ENCODE data around the gene NTMT1. TPM values are rescaled to one million over a fixed set of nuclear protein-coding genes. Genes with fewer than 3 reads are reported as not detected.
"Not testable (repeated sequence)": the region's sequence is repeated elsewhere in the genome, so short reads cannot be mapped to it uniquely, and the experiment has no call there.

NTMT1 gene
- 42.0 and 47.8 TPM in 2 replicates for total RNA-seq (2014; rRNA removed; shearing (Covaris generic))

GRCh38 chr9:129626079-129626624 lies at the start of gene NTMT1:
Gene NTMT1 (plus strand): TSS chr9:129626163. CDS start chr9:129632704, 6,541 bp downstream.
- peak; percentile 71 for DNase-seq (ENCODE audit: low spot score)

DNA sequence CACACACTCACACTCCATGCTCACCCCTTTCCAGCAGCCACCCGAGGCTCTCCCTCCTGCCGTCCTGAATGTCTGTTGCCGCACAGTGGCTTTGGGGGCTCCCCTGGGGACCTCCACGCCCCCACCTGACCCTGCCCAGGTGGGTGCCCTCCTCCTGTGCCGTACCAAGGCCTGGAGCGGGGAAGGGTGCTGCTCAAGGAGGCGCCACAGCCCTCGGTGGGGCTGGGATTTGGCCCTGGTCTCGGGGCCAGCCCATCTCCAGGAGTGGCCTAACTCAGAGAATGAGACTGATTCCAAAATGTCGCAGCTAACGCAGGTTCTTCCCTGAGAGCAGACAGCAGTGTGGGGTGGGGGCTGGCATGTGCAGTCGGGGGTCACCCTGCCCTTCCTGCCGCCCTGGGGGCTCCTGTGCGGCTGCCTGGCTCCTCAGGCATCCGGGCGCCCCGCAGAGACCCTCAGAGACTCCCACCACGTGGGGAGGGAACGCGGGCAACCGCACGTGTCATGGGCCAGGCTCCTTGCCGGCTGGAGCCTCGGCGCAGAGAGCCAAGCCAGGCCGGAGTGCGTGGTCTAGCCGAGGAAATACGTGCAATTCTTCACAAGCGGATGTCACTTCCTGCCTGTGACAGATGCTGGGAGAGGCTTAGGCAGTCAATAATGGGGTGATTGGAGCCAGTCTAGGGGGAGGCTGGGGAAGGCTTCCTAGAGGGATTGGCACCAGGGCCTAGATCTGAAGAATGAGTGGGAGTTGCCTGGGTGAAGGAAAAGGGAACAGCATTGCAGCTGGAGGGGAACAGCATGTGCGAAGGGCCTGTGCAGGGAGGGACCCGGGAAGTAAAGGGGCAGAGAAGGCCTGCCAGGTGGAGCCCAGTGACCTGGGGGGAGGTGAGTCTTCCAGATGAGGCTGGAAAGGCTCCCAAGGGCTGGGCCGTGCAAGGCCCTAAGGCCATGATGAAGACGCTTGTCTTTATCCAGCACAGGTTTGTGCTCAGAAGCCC lies 49.1 kb upstream of the NTMT1 start:
- no peak for DNase-seq (ENCODE audit: low spot score)

DNA sequence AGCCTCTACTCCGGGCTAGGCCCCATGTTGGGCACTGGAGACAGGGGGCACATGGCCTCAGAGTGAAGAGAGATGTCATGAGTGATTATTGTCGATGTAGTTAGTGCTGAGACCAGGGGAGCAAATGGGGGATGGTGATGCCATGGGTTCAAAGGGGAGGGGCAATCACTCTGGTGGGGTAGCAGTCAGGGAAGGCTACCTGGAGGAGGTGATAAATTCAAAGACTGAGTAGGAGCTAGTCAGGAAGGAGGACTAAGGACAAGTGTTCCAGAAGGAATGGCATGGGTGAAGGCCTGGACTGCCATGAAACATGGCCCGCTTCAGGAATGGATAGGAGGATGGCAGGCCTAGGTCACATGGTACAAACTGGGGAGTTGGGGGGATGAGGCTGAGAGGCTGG lies 46.7 kb upstream of the NTMT1 start:
- no peak for DNase-seq (ENCODE audit: low spot score)

DNA sequence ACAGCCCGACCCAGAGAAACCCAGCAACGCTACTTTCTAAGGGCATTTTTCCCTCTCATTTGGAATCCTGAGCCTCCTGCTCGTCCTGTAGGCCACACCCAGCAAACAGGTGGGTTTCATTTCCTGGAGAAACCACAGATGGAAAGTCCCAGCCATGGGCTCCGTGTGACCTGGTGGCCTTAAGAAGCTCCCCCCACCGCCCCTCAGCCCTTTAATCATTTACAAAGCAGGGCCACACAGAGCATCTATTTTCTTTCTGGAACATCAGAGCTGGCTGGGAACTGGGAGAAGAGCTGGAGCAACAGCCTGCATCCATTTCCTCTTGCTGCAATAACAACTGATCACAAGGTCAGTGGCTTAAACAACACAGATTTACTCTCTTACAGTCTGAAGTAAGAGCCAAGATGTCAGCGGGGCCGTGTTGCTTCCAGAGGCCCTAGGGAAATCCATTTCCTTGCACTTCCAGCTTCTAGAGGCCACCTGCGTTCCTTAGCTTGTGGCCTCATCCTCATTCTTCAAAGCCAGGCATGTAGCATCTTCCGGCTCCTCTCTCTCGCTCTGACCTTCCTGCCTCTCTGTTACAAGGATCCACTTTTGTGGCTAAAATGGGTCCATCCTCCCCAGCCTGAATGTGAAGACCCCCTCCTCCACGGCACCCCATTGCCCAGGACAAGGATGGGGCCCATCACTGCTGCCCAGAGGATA lies 45.6 kb upstream of the NTMT1 start:
- no peak for DNase-seq (ENCODE audit: low spot score)

GRCh38 chr9:129581505-129582189 lies 44.3 kb upstream of the NTMT1 start:
- DNase-seq (ENCODE audit: low spot score) = no peak

DNA sequence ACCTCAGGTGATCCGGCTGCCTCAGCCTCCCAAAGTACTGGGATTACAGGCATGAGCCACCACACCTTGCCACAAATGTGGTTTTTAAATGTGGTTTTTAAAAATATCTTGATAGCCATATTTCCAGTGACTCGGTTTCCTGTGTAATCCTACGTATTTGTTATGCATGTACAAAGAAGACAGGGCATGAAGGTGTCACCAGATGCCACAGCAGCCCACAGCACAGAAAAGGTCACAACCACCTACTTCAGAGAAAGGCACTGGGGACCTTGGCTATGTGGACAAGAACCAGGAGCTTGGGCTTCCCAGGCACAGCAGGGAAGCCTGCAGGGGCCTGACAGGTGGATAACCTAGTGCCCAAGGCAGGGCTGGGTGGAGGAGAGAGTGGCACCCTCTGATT lies 43.1 kb upstream of the NTMT1 start:
- no peak for DNase-seq (ENCODE audit: low spot score)

- no peak for DNase-seq (ENCODE audit: low spot score)
These were observed 42.5 kb upstream of the NTMT1 start for GRCh38 chr9:129583308-129584038.

- DNase-seq (ENCODE audit: low spot score) = peak; percentile 78
These were observed 41.8 kb upstream of the NTMT1 start for GRCh38 chr9:129584136-129584535.

DNA sequence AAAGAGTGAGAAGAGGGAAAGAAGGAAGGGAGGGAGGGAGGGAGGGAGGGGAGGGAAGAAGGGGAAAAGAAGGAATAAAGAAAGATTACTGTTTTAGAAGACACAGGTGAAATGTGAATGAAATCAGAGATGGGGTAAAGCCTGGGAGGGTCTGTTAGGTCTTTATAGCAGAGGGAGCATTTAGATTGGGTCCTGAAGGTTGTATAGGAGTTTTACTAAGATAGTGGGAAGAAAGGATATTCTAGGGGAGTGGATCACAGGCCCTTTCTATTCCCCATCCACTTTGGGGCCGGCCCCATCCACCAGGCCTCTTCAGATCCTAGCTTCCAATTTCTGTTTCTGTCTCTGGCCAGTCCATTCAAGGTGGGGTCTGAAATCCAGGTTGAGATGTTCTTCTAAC lies 40.6 kb upstream of the NTMT1 start:
- DNase-seq (ENCODE audit: low spot score) = no peak

GRCh38 chr9:129586245-129586644 lies 39.7 kb upstream of the NTMT1 start:
- no peak for DNase-seq (ENCODE audit: low spot score)

DNA sequence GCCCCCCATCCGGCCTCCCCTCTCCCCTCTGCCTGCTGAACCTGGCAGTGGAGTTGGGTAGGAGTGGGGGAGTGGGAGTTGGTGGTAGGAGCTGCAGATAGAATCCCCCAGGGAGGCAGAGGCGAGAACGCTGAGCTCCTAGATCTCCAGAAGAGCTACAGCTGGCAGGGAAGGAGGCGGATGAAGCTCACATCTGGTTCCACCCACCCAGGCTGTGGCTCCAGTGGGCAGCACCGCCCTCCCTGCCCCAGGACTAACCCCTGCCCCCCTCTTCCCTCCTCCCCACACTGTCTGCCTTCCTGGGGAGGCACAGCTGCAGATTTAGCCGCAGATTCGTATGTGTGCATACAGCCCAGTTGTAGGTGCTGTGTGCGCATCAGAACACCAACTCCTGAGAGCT lies 39.3 kb upstream of the NTMT1 start:
- no peak for DNase-seq (ENCODE audit: low spot score)

DNA sequence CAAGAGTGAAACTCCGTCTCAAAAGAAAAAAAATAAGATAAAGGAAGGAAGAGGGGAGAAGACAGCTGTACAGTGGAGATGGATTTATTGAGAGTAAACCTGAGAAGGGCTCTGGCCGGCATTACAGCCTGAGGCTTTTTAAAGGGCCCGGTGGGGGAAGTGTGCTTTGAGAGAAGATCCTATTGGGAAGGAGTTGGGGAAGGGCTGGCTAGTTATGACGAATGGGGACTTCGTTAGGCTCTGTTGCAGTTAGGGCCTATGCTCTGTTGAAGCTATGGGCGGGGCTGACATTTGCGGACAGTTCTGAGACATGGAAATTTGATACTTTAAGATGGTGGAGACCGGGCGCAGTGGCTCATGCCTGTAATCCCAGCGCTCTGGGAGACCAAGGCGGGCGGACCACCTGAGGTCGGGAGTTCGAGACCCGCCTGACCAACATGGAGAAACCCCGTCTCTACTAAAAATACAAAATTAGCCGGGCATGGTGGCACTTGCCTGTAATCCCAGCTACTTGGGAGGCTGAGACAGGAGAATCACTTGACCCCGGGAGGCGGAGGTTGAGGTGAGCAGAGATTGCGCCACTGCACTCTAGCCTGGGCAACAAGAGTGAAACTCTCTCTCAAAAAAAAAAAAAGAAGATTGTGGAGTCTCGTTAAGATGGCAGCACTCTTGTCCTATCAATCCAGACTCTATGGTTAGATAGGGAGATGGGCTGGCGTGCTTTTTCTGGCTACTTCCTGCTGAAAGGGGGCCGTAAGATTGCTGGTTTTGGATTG lies 38.3 kb upstream of the NTMT1 start:
- DNase-seq (ENCODE audit: low spot score) = no peak

- no peak for DNase-seq (ENCODE audit: low spot score)
These were observed 35.5 kb upstream of the NTMT1 start for GRCh38 chr9:129590466-129590865.

DNA sequence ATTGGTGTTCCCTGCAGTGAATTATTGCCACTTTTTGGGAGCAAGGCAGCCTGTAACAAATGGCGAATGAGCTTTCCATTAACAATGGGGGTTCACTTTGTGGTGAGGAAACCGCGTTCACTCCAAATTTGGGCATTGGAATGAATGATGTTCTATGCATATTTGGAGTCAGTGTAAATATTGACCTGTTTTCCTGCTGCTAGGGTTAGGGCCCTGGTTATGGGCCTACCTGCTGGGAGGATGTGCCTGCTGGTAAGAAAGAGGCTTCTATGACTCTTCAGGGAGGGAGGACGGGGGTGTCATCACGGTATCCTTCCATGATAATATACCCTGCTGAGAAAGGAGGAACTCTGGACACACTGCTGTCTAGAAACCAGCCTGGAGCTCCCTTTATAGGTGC lies 34.0 kb upstream of the NTMT1 start:
- DNase-seq (ENCODE audit: low spot score) = no peak

DNA sequence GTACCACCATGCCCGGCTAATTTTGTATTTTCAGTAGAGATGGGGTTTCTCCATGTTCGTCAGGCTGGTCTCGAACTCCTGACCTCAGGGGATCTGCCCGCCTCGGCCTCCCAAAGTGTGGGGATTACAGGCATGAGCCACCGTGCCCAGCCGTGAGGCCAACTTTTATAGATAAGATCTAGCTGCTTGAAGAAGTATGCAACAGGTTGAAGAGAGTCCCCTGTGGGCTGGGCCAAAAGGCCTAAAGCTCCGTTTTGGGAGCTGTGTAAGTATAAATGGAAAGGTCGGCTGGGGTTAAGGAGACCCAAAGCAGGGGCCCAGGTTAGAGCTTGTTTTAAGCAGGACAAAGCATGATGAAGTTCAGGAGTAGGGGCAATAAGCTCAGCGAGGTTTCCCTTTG lies 33.2 kb upstream of the NTMT1 start:
- DNase-seq (ENCODE audit: low spot score) = not testable (repeated sequence)

GRCh38 chr9:129594632-129595031 lies 31.3 kb upstream of the NTMT1 start:
- DNase-seq (ENCODE audit: low spot score) = no peak

DNA sequence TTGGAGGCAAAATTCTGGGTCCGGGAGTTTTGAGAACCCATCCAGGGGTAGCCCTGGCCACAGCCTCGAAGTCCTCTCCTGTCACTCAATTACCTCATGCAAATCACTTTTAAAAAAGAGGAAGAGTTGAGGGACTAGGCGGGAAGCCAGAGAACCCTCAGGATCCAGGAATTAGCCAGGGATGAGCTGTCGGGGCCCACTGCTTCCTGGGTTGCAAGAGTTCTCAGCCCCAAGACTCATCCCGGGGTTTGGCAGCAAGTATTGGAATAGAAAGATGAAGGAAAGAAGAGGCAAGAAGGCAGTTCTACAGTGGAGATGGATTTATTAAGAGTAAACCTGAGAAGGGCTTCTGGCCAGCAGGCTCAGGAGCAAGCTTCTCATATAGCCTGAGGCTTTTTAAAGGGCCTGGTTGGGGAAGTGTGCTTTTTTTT lies 30.6 kb upstream of the NTMT1 start:
- DNase-seq (ENCODE audit: low spot score) = no peak

GRCh38 chr9:129595903-129596540 lies 29.9 kb upstream of the NTMT1 start:
- no peak for DNase-seq (ENCODE audit: low spot score)

- no peak for DNase-seq (ENCODE audit: low spot score)
These were observed 29.2 kb upstream of the NTMT1 start for GRCh38 chr9:129596541-129597331.

Measured in H4 (cell line).